MCF 10A (cell line): Measurements from ENCODE around the gene RABGAP1L. TPM values are rescaled to one million over a fixed set of nuclear protein-coding genes. Genes with fewer than 3 reads are reported as not detected.
A peak's percentile ranks its signal among the peaks of the same experiment; 100 is the strongest.

Experiments
- BruUV-seq: library from RNA; stranded (reverse); fragments of 400-500 nt; replicated peaks from 2 replicates; lab custom pipeline; 2021; lab: Mats Ljungman, UMichigan
- CTCF ChIA-PET: fragments of 300-600 bp; sonication (Branson Sonifier 250); formaldehyde crosslinking; extraction: SDS; loops from one replicate; lab custom pipeline; 2021; ENCODE audit warnings: antibody characterized with exemption, inconsistent platforms; lab: Yijun Ruan, JAX
- POLR2A ChIA-PET: fragments of 300-600, 350-650 bp; sonication (Branson Sonifier 250); formaldehyde crosslinking; extraction: SDS; loops from one replicate; lab custom pipeline; 2020; ENCODE audit warnings: antibody characterized with exemption, inconsistent platforms; lab: Yijun Ruan, JAX
- DNase-seq: peaks from one replicate; pipeline ENCODE4 v3.0.0-alpha.2; 2018; ENCODE audit not compliant: unreplicated experiment
- H3K27ac Mint-ChIP-seq: one replicate; pipeline ENCODE4 v1.8.0; 2022; ENCODE audit warnings: mild to moderate bottlenecking, low read depth, mixed read lengths; ENCODE audit not compliant: unreplicated experiment
- H3K27me3 Mint-ChIP-seq: one replicate; pipeline ENCODE4 v1.8.0; 2022; ENCODE audit warnings: mixed read lengths; ENCODE audit not compliant: insufficient read depth, unreplicated experiment
- H3K36me3 Mint-ChIP-seq: one replicate; pipeline ENCODE4 v1.8.0; 2022; ENCODE audit warnings: mild to moderate bottlenecking, moderate library complexity, mixed read lengths; ENCODE audit not compliant: insufficient read depth, unreplicated experiment
- H3K4me1 Mint-ChIP-seq: one replicate; pipeline ENCODE4 v1.8.0; 2022; ENCODE audit warnings: mixed read lengths; ENCODE audit not compliant: insufficient read depth, unreplicated experiment
- H3K4me3 Mint-ChIP-seq: one replicate; pipeline ENCODE4 v1.8.0; 2022; ENCODE audit warnings: mild to moderate bottlenecking, moderate library complexity, mixed read lengths; ENCODE audit not compliant: unreplicated experiment
- H3K9me3 Mint-ChIP-seq: one replicate; pipeline ENCODE4 v1.8.0; 2022; ENCODE audit warnings: mixed read lengths; ENCODE audit not compliant: unreplicated experiment
- CTCF ChIP-seq: fragments of 200-600 bp; IDR thresholded peaks from one replicate; pipeline ENCODE4 v1.8.0; 2022; ENCODE audit warnings: antibody characterized with exemption, mild to moderate bottlenecking; ENCODE audit not compliant: unreplicated experiment
- intact Hi-C: fragments of 100-400 bp; cut with micrococcal nuclease; formaldehyde crosslinking; loops from 2 replicates; pipeline ENCODE4 v1.14.1; 2022
- total RNA-seq: library from RNA; stranded (reverse); gene quantifications from 2 replicates; pipeline ENCODE4 v1.2.3, GENCODE V29; 2022

The RABGAP1L gene
- total RNA-seq, 1 experiment from 2014 or later, result 18.2 TPM

- POLR2A ChIA-PET, result interaction anchor here (0.9 to 3.3 kb wide), 9 partner anchors 8 to 837 kb away, joined by 3 to 17 read pairs (median 5); partner anchors contain the start of gene RC3H1
- no peak overlapping the region for H3K4me3 Mint-ChIP-seq
- CTCF ChIA-PET, result interaction anchor here (0.6 to 2.2 kb wide), 7 partner anchors 10 to 83 kb away, joined by 3 to 8 read pairs (median 4); no protein-coding TSS in a partner anchor
- no peaks in the 10 kb centered on the region for H3K27me3 Mint-ChIP-seq
- H3K4me1 Mint-ChIP-seq, result peaks cover 40% of the 10 kb centered on the region
- no peak overlapping the region for H3K27ac Mint-ChIP-seq
- DNase-seq, result no peak
- intact Hi-C loops, result no loop called here
- no TSS peak for BruUV-seq
- H3K36me3 Mint-ChIP-seq, result no peaks in the 10 kb centered on the region
- no peaks in the 10 kb centered on the region for H3K9me3 Mint-ChIP-seq
- no peak for TF ChIP-seq CTCF
Observed at GRCh38 chr1:174161813-174162212, 2.5 kb downstream of the RABGAP1L start.

GRCh38 chr1:174164826-174165225 is 5.5 kb downstream of the RABGAP1L start:
- intact Hi-C loops, result no loop called here
- no peaks in the 10 kb centered on the region for H3K36me3 Mint-ChIP-seq
- no TSS peak for BruUV-seq
- H3K4me1 Mint-ChIP-seq, result peaks cover 20% of the 10 kb centered on the region
- TF ChIP-seq CTCF, result no peak
- POLR2A ChIA-PET, result interaction anchor here (1.4 to 2.9 kb wide), 2 partner anchors 11 kb away, joined by 4 to 7 read pairs; no protein-coding TSS in a partner anchor
- no peaks in the 10 kb centered on the region for H3K27me3 Mint-ChIP-seq
- no peak for DNase-seq
- no peaks in the 10 kb centered on the region for H3K9me3 Mint-ChIP-seq
- no peak overlapping the region for H3K27ac Mint-ChIP-seq
- H3K4me3 Mint-ChIP-seq, result no peak overlapping the region
- CTCF ChIA-PET, result interaction anchor here (0.6 to 2.5 kb wide), 5 partner anchors 10 to 333 kb away, joined by 3 to 8 read pairs (median 3); no protein-coding TSS in a partner anchor

- Mint-ChIP-seq H3K36me3 (no peaks in the 10 kb centered on the region), H3K27me3 (no peaks in the 10 kb centered on the region), H3K9me3 (no peaks in the 10 kb centered on the region), H3K27ac (no peak overlapping the region), H3K4me3 (no peak overlapping the region), H3K4me1 (peaks cover 13% of the 10 kb centered on the region)
- BruUV-seq, result no TSS peak
- intact Hi-C loops, result no loop called here
- POLR2A ChIA-PET, result interaction anchor here (1.4 kb wide), 2 partner anchors 12 to 17 kb away, joined by 3 to 4 read pairs; no protein-coding TSS in a partner anchor
- CTCF ChIA-PET, result interaction anchor here (0.6 to 2.1 kb wide), 7 partner anchors 19 to 1212 kb away, joined by 3 to 9 read pairs (median 3); no protein-coding TSS in a partner anchor
- no peak for TF ChIP-seq CTCF
- peak; percentile 22 for DNase-seq
Observed at GRCh38 chr1:174165471-174166137, 6.3 kb downstream of the RABGAP1L start.

GRCh38 chr1:174166530-174167264 is 7.4 kb downstream of the RABGAP1L start:
- no peaks in the 10 kb centered on the region for H3K9me3 Mint-ChIP-seq
- H3K27ac Mint-ChIP-seq, result no peak overlapping the region
- intact Hi-C loops, result no loop called here
- peaks cover 10% of the 10 kb centered on the region for H3K4me1 Mint-ChIP-seq
- no peaks in the 10 kb centered on the region for H3K36me3 Mint-ChIP-seq
- ChIA-PET CTCF (interaction anchor here (0.6 to 2.1 kb wide), 7 partner anchors 18 to 1422 kb away, joined by 3 to 9 read pairs (median 3); no protein-coding TSS in a partner anchor), POLR2A (interaction anchor here (0.7 to 1.5 kb wide), 5 partner anchors 10 to 190 kb away, joined by 3 to 4 read pairs (median 3); no protein-coding TSS in a partner anchor)
- no peak overlapping the region for H3K4me3 Mint-ChIP-seq
- H3K27me3 Mint-ChIP-seq, result no peaks in the 10 kb centered on the region
- BruUV-seq, result no TSS peak
- DNase-seq, result no peak
- no peak for TF ChIP-seq CTCF
